Erythroblast (primary cell): ENCODE measurements around the gene NR3C1.

ENCODE experiments used
- GATA1 ChIP-seq: IDR thresholded peaks from 2 replicates; pipeline ENCODE4 v1.6.1; 2011; ENCODE audit warnings: low read depth, mild to moderate bottlenecking, control low read depth, low read length, moderate library complexity
- POLR2A ChIP-seq: IDR thresholded peaks from 2 replicates; pipeline ENCODE4 v1.6.1; 2011; ENCODE audit warnings: mild to moderate bottlenecking, low read length

- TF ChIP-seq POLR2A: no peak
- no peak for TF ChIP-seq GATA1
Measured at GRCh38 chr5:143403334-143403592, 223 bp downstream of the NR3C1 start.
